ENCODE measurements around the gene PMEL.

The PMEL gene

GRCh38 chr12:55957106-55957859, 8.6 kb downstream of the PMEL start:
- no peak for TF ChIP-seq CTCF (IDR thresholded peaks at IDR 0.05; ENCODE audit: insufficient read depth, missing control alignments)
- no peak for DNase-seq (ENCODE audit: insufficient read length, low spot score)
- no peak for FAIRE-seq

- DNase-seq (ENCODE audit: insufficient read length, low spot score) (no peak), FAIRE-seq (no peak)
- peak; percentile 20 for TF ChIP-seq CTCF (IDR thresholded peaks at IDR 0.05; ENCODE audit: insufficient read depth, missing control alignments)
Observed at GRCh38 chr12:55955800-55956508, 9.9 kb downstream of the PMEL start.

GRCh38 chr12:55955344-55955743, 10.5 kb downstream of the PMEL start:
- TF ChIP-seq CTCF (IDR thresholded peaks at IDR 0.05; ENCODE audit: insufficient read depth, missing control alignments) = no peak
- no peak for DNase-seq (ENCODE audit: insufficient read length, low spot score)

GRCh38 chr12:55946553-55946952, 19.3 kb downstream of the PMEL start:
- TF ChIP-seq CTCF (IDR thresholded peaks at IDR 0.05; ENCODE audit: insufficient read depth, missing control alignments) = no peak
- FAIRE-seq (no peak), DNase-seq (ENCODE audit: insufficient read length, low spot score) (no peak)

More at GRCh38 chr12:55955344-55955743, 10.5 kb downstream of the PMEL start:
- no peak for FAIRE-seq

DNA sequence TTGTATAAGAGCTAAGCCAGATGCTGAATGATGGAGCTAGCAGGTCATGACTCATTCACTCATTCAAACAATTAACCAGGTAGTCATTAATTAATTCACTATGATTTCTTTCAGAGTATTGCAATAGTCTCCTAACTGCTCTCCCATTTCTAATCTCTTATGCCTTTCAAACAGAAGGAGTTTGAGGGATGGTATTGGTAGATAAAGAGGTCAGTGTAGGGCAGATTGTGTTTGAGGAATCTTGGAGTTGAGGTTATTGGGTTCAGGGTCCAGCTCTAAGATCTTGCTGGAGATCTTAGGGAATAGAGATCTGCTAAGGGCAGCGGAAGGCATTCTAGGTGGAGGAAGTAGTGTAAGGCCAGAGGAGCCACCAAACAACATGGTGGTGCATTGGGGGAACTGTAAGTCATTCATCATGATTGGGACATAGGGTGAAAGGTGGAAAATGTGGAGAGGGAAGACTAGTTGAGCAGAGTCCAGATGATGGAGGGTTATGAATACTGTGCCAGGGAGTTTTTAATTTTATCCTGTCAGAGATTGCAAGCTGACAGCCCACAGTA, 23.2 kb downstream of the PMEL start:
- DNase-seq (ENCODE audit: insufficient read length, low spot score) (no peak), FAIRE-seq (no peak)
- TF ChIP-seq CTCF (IDR thresholded peaks at IDR 0.05; ENCODE audit: insufficient read depth, missing control alignments) = no peak

GRCh38 chr12:55942055-55942454, 23.8 kb downstream of the PMEL start:
- DNase-seq (ENCODE audit: insufficient read length, low spot score) (no peak), FAIRE-seq (no peak)
- TF ChIP-seq CTCF (IDR thresholded peaks at IDR 0.05; ENCODE audit: insufficient read depth, missing control alignments) = no peak
